Suprapubic skin (tissue), 4 donors: ENCODE results near the gene SORCS1.

Experiments
- EP300 ChIP-seq: sonication (generic); formaldehyde crosslinking; IDR thresholded peaks from one replicate; pipeline ENCODE4 v1.6.1; 2017; ENCODE audit warnings: antibody characterized with exemption
- POLR2A ChIP-seq, 2 donors: fragments of 450-650 bp; IDR thresholded peaks; one replicate each; pipeline ENCODE4 v1.6.1; 2017; ENCODE audit warnings: antibody characterized with exemption in 2 of 2, mild to moderate bottlenecking in 2 of 2, moderate library complexity in 2 of 2
- POLR2AphosphoS5 ChIP-seq, 3 donors: sonication (generic); formaldehyde crosslinking; IDR thresholded peaks; one replicate each; pipeline ENCODE4 v1.6.1; 2017; ENCODE audit warnings: antibody characterized with exemption in 3 of 3
- TF ChIP-seq, protein P1 (sequence below), 2 donors: fragments of 200-600 bp in 1 of 2; fragments of 450-650 bp in 1 of 2; sonication (generic) in 1 of 2; IDR thresholded peaks; one replicate each; pipeline ENCODE4 v1.5.1; 2016 to 2019; ENCODE audit warnings: antibody characterized with exemption in 2 of 2, mild to moderate bottlenecking in 1 of 2, moderate library complexity in 1 of 2

DNA sequence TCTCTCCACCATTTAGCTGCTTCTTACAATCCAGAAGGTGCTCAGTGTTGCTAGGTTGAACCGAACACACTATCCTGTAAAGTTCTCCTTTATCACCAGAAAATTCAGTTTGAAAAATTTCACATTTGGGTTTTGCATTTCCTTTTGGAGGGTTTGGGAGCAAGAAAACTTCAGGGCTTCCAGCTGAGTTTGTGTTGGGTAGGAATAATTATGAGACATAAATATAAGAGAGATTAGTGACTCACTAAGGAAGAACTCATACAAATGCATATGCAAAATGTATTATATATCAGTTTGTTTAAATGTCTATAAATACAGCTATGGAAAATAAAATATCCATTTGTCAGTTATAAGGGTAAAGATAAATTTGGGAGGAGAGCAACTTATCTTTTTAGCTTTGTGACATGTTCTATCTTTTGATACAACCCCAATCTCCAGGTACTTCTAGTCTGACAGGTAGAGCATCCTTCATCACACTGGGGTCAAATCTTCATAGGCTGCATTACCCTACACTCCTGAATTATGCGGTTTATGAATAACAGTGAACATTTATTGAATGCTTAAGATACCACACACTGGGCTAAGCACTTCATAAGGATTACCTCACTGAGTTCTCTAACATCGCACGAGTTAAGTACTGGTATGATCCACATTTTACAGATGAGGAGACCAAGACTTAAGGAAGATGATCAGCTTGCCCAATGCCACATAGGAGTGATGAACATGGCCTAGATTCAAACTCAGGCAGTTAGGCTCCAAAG, 304.4 kb downstream of the SORCS1 start:
- no peak for TF ChIP-seq POLR2AphosphoS5 (IDR thresholded peaks at IDR 0.05)
- TF ChIP-seq, protein P1, sequence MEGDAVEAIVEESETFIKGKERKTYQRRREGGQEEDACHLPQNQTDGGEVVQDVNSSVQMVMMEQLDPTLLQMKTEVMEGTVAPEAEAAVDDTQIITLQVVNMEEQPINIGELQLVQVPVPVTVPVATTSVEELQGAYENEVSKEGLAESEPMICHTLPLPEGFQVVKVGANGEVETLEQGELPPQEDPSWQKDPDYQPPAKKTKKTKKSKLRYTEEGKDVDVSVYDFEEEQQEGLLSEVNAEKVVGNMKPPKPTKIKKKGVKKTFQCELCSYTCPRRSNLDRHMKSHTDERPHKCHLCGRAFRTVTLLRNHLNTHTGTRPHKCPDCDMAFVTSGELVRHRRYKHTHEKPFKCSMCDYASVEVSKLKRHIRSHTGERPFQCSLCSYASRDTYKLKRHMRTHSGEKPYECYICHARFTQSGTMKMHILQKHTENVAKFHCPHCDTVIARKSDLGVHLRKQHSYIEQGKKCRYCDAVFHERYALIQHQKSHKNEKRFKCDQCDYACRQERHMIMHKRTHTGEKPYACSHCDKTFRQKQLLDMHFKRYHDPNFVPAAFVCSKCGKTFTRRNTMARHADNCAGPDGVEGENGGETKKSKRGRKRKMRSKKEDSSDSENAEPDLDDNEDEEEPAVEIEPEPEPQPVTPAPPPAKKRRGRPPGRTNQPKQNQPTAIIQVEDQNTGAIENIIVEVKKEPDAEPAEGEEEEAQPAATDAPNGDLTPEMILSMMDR (IDR thresholded peaks at IDR 0.05), result no peak
- no peak for TF ChIP-seq POLR2A (IDR thresholded peaks at IDR 0.05)
- no peak for TF ChIP-seq EP300
